ENCODE results near the gene IGSF9.
"Not testable (repeated sequence)": the region's sequence is repeated elsewhere in the genome, so short reads cannot be mapped to it uniquely, and the experiment has no call there.

The IGSF9 gene

GRCh38 chr1:159900086-159900680, 45.2 kb downstream of the IGSF9 start, which contains the start of gene CFAP45:
CFAP45 (minus strand) TSS chr1:159900165; CDS start chr1:159900098, 67 bp downstream.
- no peak for DNase-seq (ENCODE audit: extremely low read depth, low read depth)
- no peak for TF ChIP-seq CTCF (IDR thresholded peaks at IDR 0.05; ENCODE audit: low read depth, low read length)

- DNase-seq (ENCODE audit: extremely low read depth, low read depth) = not testable (repeated sequence)
Measured at GRCh38 chr1:159899634-159900033, 45.8 kb downstream of the IGSF9 start.

- TF ChIP-seq CTCF (IDR thresholded peaks at IDR 0.05; ENCODE audit: low read depth, low read length) = no peak
- no peak for DNase-seq (ENCODE audit: extremely low read depth, low read depth)
Measured at GRCh38 chr1:159898527-159898926, 46.9 kb downstream of the IGSF9 start.

- DNase-seq (ENCODE audit: extremely low read depth, low read depth) = no peak
- TF ChIP-seq CTCF (IDR thresholded peaks at IDR 0.05; ENCODE audit: low read depth, low read length) = no peak
Measured at GRCh38 chr1:159897962-159898361, 47.5 kb downstream of the IGSF9 start.

- TF ChIP-seq CTCF (IDR thresholded peaks at IDR 0.05; ENCODE audit: low read depth, low read length) = no peak
- DNase-seq (ENCODE audit: extremely low read depth, low read depth) = no peak
Measured at GRCh38 chr1:159896546-159896930, 48.9 kb downstream of the IGSF9 start.

GRCh38 chr1:159895836-159896545, 49.4 kb downstream of the IGSF9 start:
- TF ChIP-seq CTCF (IDR thresholded peaks at IDR 0.05; ENCODE audit: low read depth, low read length) = no peak
- DNase-seq (ENCODE audit: extremely low read depth, low read depth) = no peak

- DNase-seq (ENCODE audit: extremely low read depth, low read depth) = no peak
- no peak for TF ChIP-seq CTCF (IDR thresholded peaks at IDR 0.05; ENCODE audit: low read depth, low read length)
Measured at GRCh38 chr1:159895286-159895685, 50.1 kb downstream of the IGSF9 start.

- TF ChIP-seq CTCF (IDR thresholded peaks at IDR 0.05; ENCODE audit: low read depth, low read length) = no peak
- no peak for DNase-seq (ENCODE audit: extremely low read depth, low read depth)
Measured at GRCh38 chr1:159892944-159893343, 52.5 kb downstream of the IGSF9 start.
